Measurements from ENCODE around the gene THUMPD3. TPM values are rescaled to one million over a fixed set of nuclear protein-coding genes. Genes with fewer than 3 reads are reported as not detected.
A peak's percentile ranks its signal among the peaks of the same experiment; 100 is the strongest.

The THUMPD3 gene, protein sequence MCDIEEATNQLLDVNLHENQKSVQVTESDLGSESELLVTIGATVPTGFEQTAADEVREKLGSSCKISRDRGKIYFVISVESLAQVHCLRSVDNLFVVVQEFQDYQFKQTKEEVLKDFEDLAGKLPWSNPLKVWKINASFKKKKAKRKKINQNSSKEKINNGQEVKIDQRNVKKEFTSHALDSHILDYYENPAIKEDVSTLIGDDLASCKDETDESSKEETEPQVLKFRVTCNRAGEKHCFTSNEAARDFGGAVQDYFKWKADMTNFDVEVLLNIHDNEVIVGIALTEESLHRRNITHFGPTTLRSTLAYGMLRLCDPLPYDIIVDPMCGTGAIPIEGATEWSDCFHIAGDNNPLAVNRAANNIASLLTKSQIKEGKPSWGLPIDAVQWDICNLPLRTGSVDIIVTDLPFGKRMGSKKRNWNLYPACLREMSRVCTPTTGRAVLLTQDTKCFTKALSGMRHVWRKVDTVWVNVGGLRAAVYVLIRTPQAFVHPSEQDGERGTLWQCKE
- 33.8 TPM for total RNA-seq (2013)
- 10 to 100 TPM; 10.2 to 13.1 (median 11.5) TPM for polyA plus RNA-seq
- polyA minus RNA-seq: 8.2 and 13.2 TPM in 2 replicates
- 8.3 to 36.1 (median 23.6) reads per million in 11 experiments for total RNA-seq

DNA sequence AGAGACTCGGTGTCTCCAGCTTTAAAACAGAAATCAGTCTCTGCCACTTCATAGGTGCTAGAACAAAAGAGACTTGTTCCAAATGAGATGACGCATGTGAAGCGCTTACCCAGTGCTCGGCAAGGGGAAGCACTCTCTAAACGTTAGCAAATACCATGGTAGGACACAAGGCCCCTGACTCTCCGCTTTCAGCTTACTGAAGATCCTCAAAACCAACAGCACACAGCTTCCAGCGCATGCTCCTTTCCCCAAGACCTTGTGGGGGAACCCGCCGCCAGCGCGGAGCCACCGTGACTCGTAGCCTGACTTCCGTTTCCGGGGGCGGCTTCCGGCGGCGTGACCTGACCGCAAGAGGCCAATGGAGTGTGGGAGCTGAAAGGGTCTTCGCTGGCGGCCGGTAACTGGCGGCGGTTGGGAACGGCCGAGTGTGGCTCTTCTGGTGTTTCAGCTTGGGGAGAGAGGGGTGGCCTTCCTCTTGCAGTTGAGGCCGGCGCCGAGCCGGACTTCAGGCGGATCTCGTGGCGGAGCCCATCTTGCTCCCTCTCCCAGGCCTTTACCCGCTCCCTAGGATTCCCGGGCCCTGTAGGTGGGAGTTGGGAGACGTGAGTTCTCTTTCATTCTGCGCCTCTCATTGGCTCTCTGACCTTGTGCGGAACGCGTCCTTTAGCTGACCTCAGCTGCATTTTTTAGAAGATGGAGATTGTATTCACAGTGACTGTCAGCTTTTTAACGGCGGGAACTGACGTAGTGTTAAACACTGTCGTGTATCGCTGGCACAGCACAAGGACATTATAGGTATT is at the start of gene THUMPD3:
TSS of gene THUMPD3 (plus strand) at position 324 of the 800 bp plus-strand sequence. CDS start 2,015 bp downstream, outside the sequence.
- 1% methylated on average over 14 of the region's 46 CpGs for WGBS (ENCODE audit: insufficient coverage)
- Histone ChIP-seq H3K9ac (ENCODE audit: insufficient read depth, low read length, poor library complexity, severe bottlenecking) (peak within 1 kb of the TSS; percentile 91), H4K20me1 (ENCODE audit: insufficient read depth, low read length) (no peaks in the 10 kb centered on the region), H3K27ac (ENCODE audit: low read depth in 1 of 2, low read length in 2 of 2) (peak within 1 kb of the TSS; percentile 98 to 100), H3K79me2 (ENCODE audit: insufficient read depth, low read length) (peaks cover 13% of the 10 kb centered on the region), H3K27me3 (ENCODE audit: control insufficient read depth in 2 of 2, insufficient read depth in 2 of 2, low read length in 2 of 2) (no peaks in the 10 kb centered on the region), H3K9me3 (replicated peaks in 1 of 2; ENCODE audit: control insufficient read depth in 1 of 2, insufficient read depth in 1 of 2, low read length in 2 of 2) (no peaks in the 10 kb centered on the region), H3K36me3 (replicated peaks in 1 of 2; ENCODE audit: control insufficient read depth in 1 of 2, insufficient read depth in 2 of 2, low read length in 2 of 2) (peaks cover 25 to 32% of the 10 kb centered on the region in 2 donors), H3K4me2 (replicated peaks; ENCODE audit: extremely low read depth, low read length, poor library complexity, severe bottlenecking) (peak within 1 kb of the TSS; percentile 82), H3K4me3 (replicated peaks in 1 of 3; ENCODE audit: low read depth in 2 of 3, low read length in 3 of 3) (peak within 1 kb of the TSS; percentile 90 to 95 (median 92)), H2AFZ (ENCODE audit: insufficient read depth, low read depth, low read length, poor library complexity, severe bottlenecking) (peak within 1 kb of the TSS; percentile 91), H3K4me1 (ENCODE audit: control insufficient read depth in 1 of 2, insufficient read depth in 2 of 2, low read length in 2 of 2) (peaks cover 13 to 15% of the 10 kb centered on the region in 2 donors)
- Mint-ChIP-seq H3K9me3 (peaks cover 0 to 3% (median 0%) of the 10 kb centered on the region in 7 donors), H3K27me3 (ENCODE audit: low read depth in 3 of 3) (peaks cover 2 to 6% (median 5%) of the 10 kb centered on the region in 3 donors), H3K27ac (peak within 1 kb of the TSS; percentile 98 to 100 (median 99)), H3K4me3 (peak within 1 kb of the TSS; percentile 94), H3K4me1 (peaks cover 8% of the 10 kb centered on the region), H3K36me3 (peaks cover 26 to 31% of the 10 kb centered on the region in 2 donors)
- peak; percentile 95 to 99 (median 98) for DNase-seq
- intact Hi-C loops (cut with micrococcal nuclease): loop anchor here (5.0 kb wide), 1 partner anchor 34 kb away; the partner anchor contains the start of gene SETD5 (in 2 of the 2)
- TF ChIP-seq, protein P1, sequence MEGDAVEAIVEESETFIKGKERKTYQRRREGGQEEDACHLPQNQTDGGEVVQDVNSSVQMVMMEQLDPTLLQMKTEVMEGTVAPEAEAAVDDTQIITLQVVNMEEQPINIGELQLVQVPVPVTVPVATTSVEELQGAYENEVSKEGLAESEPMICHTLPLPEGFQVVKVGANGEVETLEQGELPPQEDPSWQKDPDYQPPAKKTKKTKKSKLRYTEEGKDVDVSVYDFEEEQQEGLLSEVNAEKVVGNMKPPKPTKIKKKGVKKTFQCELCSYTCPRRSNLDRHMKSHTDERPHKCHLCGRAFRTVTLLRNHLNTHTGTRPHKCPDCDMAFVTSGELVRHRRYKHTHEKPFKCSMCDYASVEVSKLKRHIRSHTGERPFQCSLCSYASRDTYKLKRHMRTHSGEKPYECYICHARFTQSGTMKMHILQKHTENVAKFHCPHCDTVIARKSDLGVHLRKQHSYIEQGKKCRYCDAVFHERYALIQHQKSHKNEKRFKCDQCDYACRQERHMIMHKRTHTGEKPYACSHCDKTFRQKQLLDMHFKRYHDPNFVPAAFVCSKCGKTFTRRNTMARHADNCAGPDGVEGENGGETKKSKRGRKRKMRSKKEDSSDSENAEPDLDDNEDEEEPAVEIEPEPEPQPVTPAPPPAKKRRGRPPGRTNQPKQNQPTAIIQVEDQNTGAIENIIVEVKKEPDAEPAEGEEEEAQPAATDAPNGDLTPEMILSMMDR (IDR thresholded peaks at IDR 0.05): no peak

DNA sequence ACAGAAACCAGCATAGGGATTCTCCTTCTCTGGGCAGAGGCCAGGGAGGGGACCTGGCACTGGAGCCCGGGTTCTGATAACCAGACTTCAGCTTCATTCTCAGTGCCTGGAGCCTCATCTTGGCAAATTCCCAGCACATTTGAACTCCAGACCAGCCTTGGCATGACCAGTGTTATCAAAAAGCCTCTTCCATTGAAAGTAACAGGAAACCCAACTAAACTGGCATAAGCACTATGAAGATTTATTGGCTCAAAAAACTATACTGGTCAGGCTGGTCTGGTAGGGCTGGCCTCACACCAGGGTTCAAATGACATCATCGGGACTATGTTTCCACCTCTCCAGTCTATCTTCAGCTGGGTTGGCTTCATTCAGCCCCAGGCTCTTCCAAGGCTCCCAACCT is 48.1 kb upstream of the THUMPD3 start:
- Mint-ChIP-seq H3K4me3 (no peak overlapping the region), H3K27ac (no peak overlapping the region), H3K9me3 (no peaks in the 10 kb centered on the region), H3K36me3 (no peaks in the 10 kb centered on the region), H3K27me3 (ENCODE audit: low read depth in 3 of 3) (peaks cover 7 to 10% (median 10%) of the 10 kb centered on the region in 3 donors), H3K4me1 (no peaks in the 10 kb centered on the region)
- no peaks in the 10 kb centered on the region for H3K79me2 ChIP-seq (ENCODE audit: insufficient read depth, low read length)
- no peak overlapping the region for H3K4me2 ChIP-seq (replicated peaks; ENCODE audit: extremely low read depth, low read length, poor library complexity, severe bottlenecking)
- intact Hi-C loops (cut with micrococcal nuclease): no loop called here
- no peak overlapping the region for H3K9ac ChIP-seq (ENCODE audit: insufficient read depth, low read length, poor library complexity, severe bottlenecking)
- peaks cover 0 to 2% of the 10 kb centered on the region in 2 donors for H3K27me3 ChIP-seq (ENCODE audit: control insufficient read depth in 2 of 2, insufficient read depth in 2 of 2, low read length in 2 of 2)
- H4K20me1 ChIP-seq (ENCODE audit: insufficient read depth, low read length): no peaks in the 10 kb centered on the region
- TF ChIP-seq, protein P1 (IDR thresholded peaks at IDR 0.05): no peak
- DNase-seq: no peak
- H3K36me3 ChIP-seq (replicated peaks in 1 of 2; ENCODE audit: control insufficient read depth in 1 of 2, insufficient read depth in 2 of 2, low read length in 2 of 2): no peaks in the 10 kb centered on the region
- H3K4me1 ChIP-seq (ENCODE audit: control insufficient read depth in 1 of 2, insufficient read depth in 2 of 2, low read length in 2 of 2): no peaks in the 10 kb centered on the region
- H3K4me3 ChIP-seq (replicated peaks in 1 of 3; ENCODE audit: low read depth in 2 of 3, low read length in 3 of 3): no peak overlapping the region
- H3K9me3 ChIP-seq (replicated peaks in 1 of 2; ENCODE audit: control insufficient read depth in 1 of 2, insufficient read depth in 1 of 2, low read length in 2 of 2): no peaks in the 10 kb centered on the region
- H3K27ac ChIP-seq (ENCODE audit: low read depth in 1 of 2, low read length in 2 of 2): no peak overlapping the region
- H2AFZ ChIP-seq (ENCODE audit: insufficient read depth, low read depth, low read length, poor library complexity, severe bottlenecking): no peak overlapping the region
- WGBS (ENCODE audit: insufficient coverage): 92% methylated on average over 2 of the region's 2 CpGs
